ENCODE results near the gene TBC1D13. TPM values are rescaled to one million over a fixed set of nuclear protein-coding genes. Genes with fewer than 3 reads are reported as not detected.
"Not testable (repeated sequence)": the region's sequence is repeated elsewhere in the genome, so short reads cannot be mapped to it uniquely, and the experiment has no call there.

Gene TBC1D13
- total RNA-seq, 1 experiment from 2014 or later = 10.9 TPM

- no TSS peak for BruUV-seq (replicated peaks)
- CTCF ChIA-PET = interaction anchor here (0.5 to 0.6 kb wide), 4 partner anchors 13 to 88 kb away, joined by 3 to 5 read pairs (median 3); no protein-coding TSS in a partner anchor
These were observed 3.5 kb downstream of the TBC1D13 start for GRCh38 chr9:128790536-128790935.

GRCh38 chr9:128792134-128792533 lies 5.1 kb downstream of the TBC1D13 start:
- Mint-ChIP-seq H3K27ac (ENCODE audit: low read depth, unreplicated experiment) (no peak overlapping the region), H3K4me3 (ENCODE audit: unreplicated experiment) (no peak overlapping the region), H3K9me3 (ENCODE audit: unreplicated experiment) (no peaks in the 10 kb centered on the region), H3K27me3 (ENCODE audit: insufficient read depth, unreplicated experiment) (no peaks in the 10 kb centered on the region), H3K4me1 (ENCODE audit: insufficient read depth, unreplicated experiment) (no peaks in the 10 kb centered on the region), H3K36me3 (ENCODE audit: insufficient read depth, unreplicated experiment) (peaks cover 55% of the 10 kb centered on the region)
- intact Hi-C loops (cut with micrococcal nuclease) = no loop called here
- ChIA-PET CTCF (interaction anchor here (0.7 to 1.2 kb wide), 2 partner anchors 59 to 197 kb away, joined by 3 read pairs; no protein-coding TSS in a partner anchor), POLR2A (no interaction called here)
- no peak for TF ChIP-seq CTCF (IDR thresholded peaks at IDR 0.05; ENCODE audit: unreplicated experiment)
- DNase-seq (ENCODE audit: unreplicated experiment) = no peak
- BruUV-seq (replicated peaks) = no TSS peak

More at GRCh38 chr9:128790536-128790935, 3.5 kb downstream of the TBC1D13 start:
- DNase-seq (ENCODE audit: unreplicated experiment) = no peak
- Mint-ChIP-seq H3K4me3 (ENCODE audit: unreplicated experiment) (no peak overlapping the region), H3K4me1 (ENCODE audit: insufficient read depth, unreplicated experiment) (no peaks in the 10 kb centered on the region), H3K9me3 (ENCODE audit: unreplicated experiment) (no peaks in the 10 kb centered on the region), H3K36me3 (ENCODE audit: insufficient read depth, unreplicated experiment) (peaks cover 39% of the 10 kb centered on the region), H3K27ac (ENCODE audit: low read depth, unreplicated experiment) (no peak overlapping the region), H3K27me3 (ENCODE audit: insufficient read depth, unreplicated experiment) (no peaks in the 10 kb centered on the region)
- intact Hi-C loops (cut with micrococcal nuclease) = no loop called here
- no peak for TF ChIP-seq CTCF (IDR thresholded peaks at IDR 0.05; ENCODE audit: unreplicated experiment)
- POLR2A ChIA-PET = no interaction called here

GRCh38 chr9:128792978-128793686 lies 6.1 kb downstream of the TBC1D13 start:
- H3K36me3 Mint-ChIP-seq (ENCODE audit: insufficient read depth, unreplicated experiment) = peaks cover 63% of the 10 kb centered on the region
- POLR2A ChIA-PET = interaction anchor here (0.7 to 1.6 kb wide), 2 partner anchors 22 to 23 kb away, joined by 5 read pairs; no protein-coding TSS in a partner anchor
- no peak overlapping the region for H3K27ac Mint-ChIP-seq (ENCODE audit: low read depth, unreplicated experiment)
- TF ChIP-seq CTCF (IDR thresholded peaks at IDR 0.05; ENCODE audit: unreplicated experiment) = no peak
- H3K4me1 Mint-ChIP-seq (ENCODE audit: insufficient read depth, unreplicated experiment) = no peaks in the 10 kb centered on the region
- intact Hi-C loops (cut with micrococcal nuclease) = no loop called here
- H3K27me3 Mint-ChIP-seq (ENCODE audit: insufficient read depth, unreplicated experiment) = no peaks in the 10 kb centered on the region
- CTCF ChIA-PET = interaction anchor here (1.0 kb wide), 1 partner anchor 25 kb away, joined by 3 read pairs; the partner anchor contains the start of gene ENDOG
- H3K9me3 Mint-ChIP-seq (ENCODE audit: unreplicated experiment) = no peaks in the 10 kb centered on the region
- no TSS peak for BruUV-seq (replicated peaks)
- no peak for DNase-seq (ENCODE audit: unreplicated experiment)
- no peak overlapping the region for H3K4me3 Mint-ChIP-seq (ENCODE audit: unreplicated experiment)

GRCh38 chr9:128794961-128795360 lies 7.9 kb downstream of the TBC1D13 start:
- POLR2A ChIA-PET = interaction anchor here (0.7 to 1.2 kb wide), 3 partner anchors 23 to 75 kb away, joined by 3 to 5 read pairs (median 3); partner anchors contain the start of genes ENDOG and SPOUT1
- intact Hi-C loops (cut with micrococcal nuclease); H3K9me3 Mint-ChIP-seq (ENCODE audit: unreplicated experiment); DNase-seq (ENCODE audit: unreplicated experiment); BruUV-seq (replicated peaks); H3K4me1 Mint-ChIP-seq (ENCODE audit: insufficient read depth, unreplicated experiment); H3K27ac Mint-ChIP-seq (ENCODE audit: low read depth, unreplicated experiment); H3K4me3 Mint-ChIP-seq (ENCODE audit: unreplicated experiment); H3K27me3 Mint-ChIP-seq (ENCODE audit: insufficient read depth, unreplicated experiment): not testable (repeated sequence)
- H3K36me3 Mint-ChIP-seq (ENCODE audit: insufficient read depth, unreplicated experiment) = peaks cover 81% of the 10 kb centered on the region
- CTCF ChIA-PET = interaction anchor here (0.6 to 1.1 kb wide), 2 partner anchors 131 to 357 kb away, joined by 3 read pairs; no protein-coding TSS in a partner anchor

Data from MCF 10A (cell line).